ENCODE results near the gene SUCLG2. TPM values are rescaled to one million over a fixed set of nuclear protein-coding genes. Genes with fewer than 3 reads are reported as not detected.

The SUCLG2 gene
- total RNA-seq, 2 donors from 2014 or later = 25.5 to 36.6 TPM

- Histone ChIP-seq H3K4me1 (ENCODE audit: control insufficient read depth in 1 of 2, low read depth in 2 of 2) (peaks cover 9 to 30% of the 10 kb centered on the region in 2 donors), H3K4me3 (peak overlapping the region; percentile 95), H3K36me3 (no peaks in the 10 kb centered on the region), H3K27me3 (replicated peaks; ENCODE audit: insufficient read depth) (no peaks in the 10 kb centered on the region), H3K9me3 (no peaks in the 10 kb centered on the region), H3K27ac (peak overlapping the region; percentile 93 to 97)
- DNase-seq (ENCODE audit: low spot score) (no peak), ATAC-seq (ENCODE audit: insufficient number of reproducible peaks, low FRiP score, low read depth) (no peak)
- TF ChIP-seq CTCF (IDR thresholded peaks at IDR 0.05) = no peak
These were observed 850 bp downstream of the SUCLG2 start for GRCh38 chr3:67653425-67654098.

- ATAC-seq (ENCODE audit: insufficient number of reproducible peaks, low FRiP score, low read depth) = no peak
- DNase-seq (ENCODE audit: low spot score) = no peak
- Histone ChIP-seq H3K4me1 (ENCODE audit: control insufficient read depth in 1 of 2, low read depth in 2 of 2) (peaks cover 9 to 31% of the 10 kb centered on the region in 2 donors), H3K36me3 (no peaks in the 10 kb centered on the region), H3K9me3 (no peaks in the 10 kb centered on the region), H3K27ac (no peak overlapping the region), H3K4me3 (no peak overlapping the region), H3K27me3 (replicated peaks; ENCODE audit: insufficient read depth) (no peaks in the 10 kb centered on the region)
- TF ChIP-seq CTCF (IDR thresholded peaks at IDR 0.05) = no peak
These were observed 4.3 kb downstream of the SUCLG2 start for GRCh38 chr3:67650084-67650483.

DNA sequence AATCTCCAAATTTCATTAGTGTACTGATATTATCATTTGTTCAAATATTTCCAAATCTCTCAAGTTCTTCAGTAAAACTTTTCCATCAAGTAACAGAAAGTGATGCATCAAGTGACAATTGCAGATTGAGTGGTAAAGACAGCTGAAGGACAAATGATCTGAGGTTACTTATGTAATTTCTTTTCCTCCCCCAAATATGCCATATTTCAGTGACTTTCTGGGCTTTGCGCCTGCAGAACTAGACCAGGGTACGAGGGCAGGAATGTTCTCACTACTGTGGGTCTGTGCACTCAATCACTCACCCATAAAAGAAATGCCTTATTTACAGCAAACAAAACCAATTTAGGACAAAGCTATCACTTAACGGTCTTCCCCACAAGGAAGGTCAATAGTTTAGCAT is 4.7 kb downstream of the SUCLG2 start:
- Histone ChIP-seq H3K27me3 (replicated peaks; ENCODE audit: insufficient read depth) (no peaks in the 10 kb centered on the region), H3K27ac (no peak overlapping the region), H3K4me1 (ENCODE audit: control insufficient read depth in 1 of 2, low read depth in 2 of 2) (peaks cover 9 to 27% of the 10 kb centered on the region in 2 donors), H3K9me3 (no peaks in the 10 kb centered on the region), H3K36me3 (no peaks in the 10 kb centered on the region), H3K4me3 (no peak overlapping the region)
- DNase-seq (ENCODE audit: low spot score) (no peak), ATAC-seq (ENCODE audit: insufficient number of reproducible peaks, low FRiP score, low read depth) (no peak)
- TF ChIP-seq CTCF (IDR thresholded peaks at IDR 0.05) = no peak

DNA sequence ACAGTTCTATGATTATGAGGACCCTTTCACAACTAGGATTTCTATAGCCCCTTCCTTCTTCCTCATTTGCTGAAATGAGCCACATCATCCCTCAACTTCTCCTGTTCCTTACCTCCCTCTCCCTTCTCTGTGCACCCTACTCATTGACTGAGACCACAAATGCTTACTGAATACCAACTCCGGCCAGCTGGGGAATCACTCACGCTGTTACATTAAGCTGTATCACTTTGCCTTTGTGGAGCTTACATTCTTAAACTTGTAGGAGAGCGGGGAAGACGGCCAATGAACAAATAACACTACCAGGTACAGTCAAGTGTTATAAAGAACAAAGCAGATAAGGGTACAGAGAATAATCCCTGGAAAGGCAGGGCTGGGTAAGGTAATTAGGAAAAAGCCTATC is 5.7 kb downstream of the SUCLG2 start:
- DNase-seq (ENCODE audit: low spot score) (no peak), ATAC-seq (ENCODE audit: insufficient number of reproducible peaks, low FRiP score, low read depth) (no peak)
- peaks cover 9 to 25% of the 10 kb centered on the region in 2 donors for H3K4me1 ChIP-seq (ENCODE audit: control insufficient read depth in 1 of 2, low read depth in 2 of 2)
- no peaks in the 10 kb centered on the region for H3K9me3 ChIP-seq
- H3K27ac ChIP-seq = no peak overlapping the region
- no peak for TF ChIP-seq CTCF (IDR thresholded peaks at IDR 0.05)
- H3K27me3 ChIP-seq (replicated peaks; ENCODE audit: insufficient read depth) = no peaks in the 10 kb centered on the region
- no peaks in the 10 kb centered on the region for H3K36me3 ChIP-seq
- no peak overlapping the region for H3K4me3 ChIP-seq

- H3K27me3 ChIP-seq (replicated peaks; ENCODE audit: insufficient read depth) = no peaks in the 10 kb centered on the region
- H3K9me3 ChIP-seq = no peaks in the 10 kb centered on the region
- TF ChIP-seq CTCF (IDR thresholded peaks at IDR 0.05) = no peak
- no peak overlapping the region for H3K27ac ChIP-seq
- no peak for ATAC-seq (ENCODE audit: insufficient number of reproducible peaks, low FRiP score, low read depth)
- no peak overlapping the region for H3K4me3 ChIP-seq
- no peak for DNase-seq (ENCODE audit: low spot score)
- H3K36me3 ChIP-seq = no peaks in the 10 kb centered on the region
- H3K4me1 ChIP-seq (ENCODE audit: control insufficient read depth in 1 of 2, low read depth in 2 of 2) = peaks cover 4 to 22% of the 10 kb centered on the region in 2 donors
These were observed 6.2 kb downstream of the SUCLG2 start for GRCh38 chr3:67648229-67648628.

All from thoracic aorta (tissue), 2 donors.